Thyroid gland (tissue), 4 donors: Measurements from ENCODE around the gene CLMP.

Source experiments
- POLR2A ChIP-seq, 2 donors: fragments of 450-650 bp; IDR thresholded peaks; one replicate each; pipeline ENCODE4 v1.6.1; 2017; ENCODE audit warnings: antibody characterized with exemption in 2 of 2, mild to moderate bottlenecking in 2 of 2, moderate library complexity in 1 of 2
- TF ChIP-seq, protein P1 (sequence below), 6 experiments: fragments of 200-600 bp in 3 of 6; fragments of 450-650 bp in 3 of 6; sonication (generic) in 3 of 6; IDR thresholded peaks; one replicate each; pipeline ENCODE4 v1.5.1; 2016 to 2019; ENCODE audit warnings: antibody characterized with exemption in 6 of 6, mild to moderate bottlenecking in 2 of 6, inconsistent platforms in 1 of 6, moderate library complexity in 1 of 6

- TF ChIP-seq, protein P1, sequence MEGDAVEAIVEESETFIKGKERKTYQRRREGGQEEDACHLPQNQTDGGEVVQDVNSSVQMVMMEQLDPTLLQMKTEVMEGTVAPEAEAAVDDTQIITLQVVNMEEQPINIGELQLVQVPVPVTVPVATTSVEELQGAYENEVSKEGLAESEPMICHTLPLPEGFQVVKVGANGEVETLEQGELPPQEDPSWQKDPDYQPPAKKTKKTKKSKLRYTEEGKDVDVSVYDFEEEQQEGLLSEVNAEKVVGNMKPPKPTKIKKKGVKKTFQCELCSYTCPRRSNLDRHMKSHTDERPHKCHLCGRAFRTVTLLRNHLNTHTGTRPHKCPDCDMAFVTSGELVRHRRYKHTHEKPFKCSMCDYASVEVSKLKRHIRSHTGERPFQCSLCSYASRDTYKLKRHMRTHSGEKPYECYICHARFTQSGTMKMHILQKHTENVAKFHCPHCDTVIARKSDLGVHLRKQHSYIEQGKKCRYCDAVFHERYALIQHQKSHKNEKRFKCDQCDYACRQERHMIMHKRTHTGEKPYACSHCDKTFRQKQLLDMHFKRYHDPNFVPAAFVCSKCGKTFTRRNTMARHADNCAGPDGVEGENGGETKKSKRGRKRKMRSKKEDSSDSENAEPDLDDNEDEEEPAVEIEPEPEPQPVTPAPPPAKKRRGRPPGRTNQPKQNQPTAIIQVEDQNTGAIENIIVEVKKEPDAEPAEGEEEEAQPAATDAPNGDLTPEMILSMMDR (IDR thresholded peaks at IDR 0.05) = no peak
- TF ChIP-seq POLR2A (IDR thresholded peaks at IDR 0.05) = no peak
These were observed 112.1 kb downstream of the CLMP start for GRCh38 chr11:123082977-123083376.
